Transverse colon (tissue), 4 donors: ENCODE results near the gene ADCY1. TPM values are rescaled to one million over a fixed set of nuclear protein-coding genes. Genes with fewer than 3 reads are reported as not detected.
"Not testable (repeated sequence)": the region's sequence is repeated elsewhere in the genome, so short reads cannot be mapped to it uniquely, and the experiment has no call there.

Source experiments
- DNase-seq: peaks from one replicate; pipeline ENCODE4 v3.0.0-alpha.2; 2019
- H3K27ac ChIP-seq, 4 donors: fragments of 200-600 bp; sonication (generic); 2 replicates each; pipeline ENCODE4 v1.5.1; 2016 to 2018; ENCODE audit warnings: inconsistent platforms in 4 of 4
- H3K27me3 ChIP-seq: fragments of 200-600 bp; sonication (generic); 2 replicates; pipeline ENCODE4 v1.5.1; 2017; ENCODE audit warnings: inconsistent platforms
- H3K36me3 ChIP-seq, 4 donors: fragments of 200-600 bp; sonication (generic); 2 replicates each; pipeline ENCODE4 v1.5.1; 2017 to 2019; ENCODE audit warnings: inconsistent platforms in 4 of 4
- H3K4me1 ChIP-seq, 4 donors: fragments of 200-600 bp; sonication (generic); 2 replicates each; pipeline ENCODE4 v1.5.1; 2017 to 2020; ENCODE audit warnings: inconsistent platforms in 4 of 4
- H3K4me3 ChIP-seq, 4 donors: fragments of 200-600 bp; sonication (generic); 1 replicate in 1 of 4; 2 replicates in 3 of 4; pipeline versions ENCODE4 v1.5.1 to v1.6.1; 2017 to 2019; ENCODE audit warnings: inconsistent platforms in 4 of 4
- H3K9me3 ChIP-seq, 2 donors: fragments of 200-600 bp; sonication (generic); 2 replicates each; pipeline ENCODE4 v1.5.1; 2017 to 2019; ENCODE audit warnings: inconsistent platforms in 2 of 2
- EP300 ChIP-seq: sonication (generic); formaldehyde crosslinking; IDR thresholded peaks from one replicate; pipeline ENCODE4 v1.6.1; 2017; ENCODE audit warnings: antibody characterized with exemption, low read depth
- POLR2A ChIP-seq: fragments of 450-650 bp; IDR thresholded peaks from one replicate; pipeline ENCODE4 v1.6.1; 2016; ENCODE audit warnings: antibody characterized with exemption, mild to moderate bottlenecking, moderate library complexity
- POLR2AphosphoS5 ChIP-seq, 3 donors: sonication (generic); formaldehyde crosslinking; IDR thresholded peaks; one replicate each; pipeline ENCODE4 v1.6.1; 2016; ENCODE audit warnings: antibody characterized with exemption in 3 of 3
- WGBS, 2 donors: methylation state at CpG; one replicate each; pipeline ENCODE4 v1.1.5; 2018; ENCODE audit warnings: low coverage in 1 of 2; 5-methylcytosine and 5-hydroxymethylcytosine counted together
- in situ Hi-C, 4 donors: fragments of 200-750 bp; cut with MboI; loops; one replicate each; pipeline versions ENCODE4 v1.15.0 to v1.15.1; 2017; ENCODE audit warnings: low sequenced_read_pairs in 3 of 4, low pct_ligation_motif_present in 1 of 4, low pct_unique_long_range_greater_than_20kb in 1 of 4
- intact Hi-C: fragments of 100-400 bp; cut with DNase I; formaldehyde crosslinking; loops from one replicate; pipeline ENCODE4 v1.15.1; 2023; ENCODE audit warnings: low total_unique reads
- total RNA-seq, 4 donors: library from RNA; depleted of rRNA; stranded (reverse); fragments of >200 nt; gene quantifications; one replicate each; pipeline ENCODE4 v1.1.0, GENCODE V29; 2016
- TF ChIP-seq, protein P1 (sequence below), 5 experiments: fragments of 200-600 bp in 3 of 5; fragments of 450-650 bp in 2 of 5; sonication (generic) in 3 of 5; IDR thresholded peaks; 1 replicate in 2 of 5; 2 replicates in 3 of 5; pipeline ENCODE4 v1.5.1; 2016 to 2017; ENCODE audit warnings: antibody characterized with exemption in 5 of 5, inconsistent platforms in 3 of 5, mild to moderate bottlenecking in 2 of 5, moderate library complexity in 1 of 5

The ADCY1 gene
- total RNA-seq, 4 donors from 2014 or later: 0.16 to 0.41 TPM; not detected in 2

DNA sequence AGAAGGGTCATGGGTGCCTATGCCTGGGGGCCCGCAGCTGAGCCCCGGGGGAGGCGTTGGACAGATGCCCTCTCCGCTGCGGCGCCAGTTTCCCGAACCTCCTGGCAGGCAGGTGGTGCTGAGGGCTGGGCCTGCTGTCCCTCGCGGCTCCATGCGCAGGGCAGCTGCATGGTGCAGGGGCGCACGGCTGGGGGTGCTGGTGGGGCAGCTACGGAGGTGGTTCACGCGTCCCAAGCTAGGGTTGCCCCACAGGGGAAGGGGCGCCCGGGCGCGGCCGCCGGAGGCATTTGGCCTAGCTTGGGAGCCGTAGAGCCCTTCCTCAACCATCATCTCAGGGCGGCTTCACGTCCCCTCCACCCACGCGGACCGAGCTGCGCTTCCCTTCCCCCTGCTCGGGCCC, 152.7 kb downstream of the ADCY1 start:
- Histone ChIP-seq H3K27ac (no peak overlapping the region), H3K9me3 (no peaks in the 10 kb centered on the region), H3K27me3 (no peaks in the 10 kb centered on the region), H3K4me3 (no peak overlapping the region), H3K4me1 (no peaks in the 10 kb centered on the region), H3K36me3 (peaks cover 0 to 42% (median 17%) of the 10 kb centered on the region in 4 donors)
- 90 to 98% methylated on average over 4 to 19 of the region's 29 CpGs for WGBS, 2 donors
- DNase-seq: no peak
- intact Hi-C loops (no loop called here), in situ Hi-C loops (no loop called here)
- TF ChIP-seq EP300 (no peak), POLR2AphosphoS5 (IDR thresholded peaks at IDR 0.05) (no peak), POLR2A (no peak)
- TF ChIP-seq, protein P1, sequence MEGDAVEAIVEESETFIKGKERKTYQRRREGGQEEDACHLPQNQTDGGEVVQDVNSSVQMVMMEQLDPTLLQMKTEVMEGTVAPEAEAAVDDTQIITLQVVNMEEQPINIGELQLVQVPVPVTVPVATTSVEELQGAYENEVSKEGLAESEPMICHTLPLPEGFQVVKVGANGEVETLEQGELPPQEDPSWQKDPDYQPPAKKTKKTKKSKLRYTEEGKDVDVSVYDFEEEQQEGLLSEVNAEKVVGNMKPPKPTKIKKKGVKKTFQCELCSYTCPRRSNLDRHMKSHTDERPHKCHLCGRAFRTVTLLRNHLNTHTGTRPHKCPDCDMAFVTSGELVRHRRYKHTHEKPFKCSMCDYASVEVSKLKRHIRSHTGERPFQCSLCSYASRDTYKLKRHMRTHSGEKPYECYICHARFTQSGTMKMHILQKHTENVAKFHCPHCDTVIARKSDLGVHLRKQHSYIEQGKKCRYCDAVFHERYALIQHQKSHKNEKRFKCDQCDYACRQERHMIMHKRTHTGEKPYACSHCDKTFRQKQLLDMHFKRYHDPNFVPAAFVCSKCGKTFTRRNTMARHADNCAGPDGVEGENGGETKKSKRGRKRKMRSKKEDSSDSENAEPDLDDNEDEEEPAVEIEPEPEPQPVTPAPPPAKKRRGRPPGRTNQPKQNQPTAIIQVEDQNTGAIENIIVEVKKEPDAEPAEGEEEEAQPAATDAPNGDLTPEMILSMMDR (IDR thresholded peaks at IDR 0.05): no peak

DNA sequence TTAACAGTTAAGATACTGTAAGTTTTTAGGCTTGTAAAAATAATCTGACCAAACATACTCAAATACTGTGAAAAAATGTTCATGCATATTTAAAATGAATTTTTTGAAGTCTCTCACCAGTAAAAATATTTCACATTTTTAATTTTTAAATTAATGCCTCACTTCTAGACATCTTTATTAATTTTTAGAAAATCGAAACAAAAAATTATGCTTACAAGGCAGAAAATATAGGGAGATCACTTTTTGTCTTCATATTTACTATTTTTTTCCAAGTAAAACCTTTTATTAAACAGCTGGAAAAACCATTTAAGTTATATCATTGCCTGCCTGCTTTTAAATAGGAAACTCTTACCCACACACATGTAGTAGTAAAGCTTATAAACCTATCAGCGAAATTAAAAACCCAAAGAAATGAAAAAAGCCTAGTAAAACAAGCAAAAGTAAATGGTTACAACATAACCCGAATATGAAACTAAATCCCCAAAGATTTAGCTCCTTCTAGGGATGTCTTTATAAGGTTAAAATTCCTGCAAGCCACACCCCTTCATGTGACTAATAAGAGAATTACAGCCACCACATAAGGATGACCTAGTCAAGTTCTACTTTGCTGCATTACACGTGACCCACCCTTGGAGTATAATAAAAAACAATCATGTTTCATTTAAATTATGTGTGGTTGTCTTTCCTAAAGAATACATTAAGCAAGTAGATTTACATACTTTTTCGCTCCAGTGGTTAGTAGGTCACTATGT, 157.7 kb downstream of the ADCY1 start:
- H3K27ac ChIP-seq, H3K4me3 ChIP-seq, H3K4me1 ChIP-seq, DNase-seq, in situ Hi-C loops, H3K9me3 ChIP-seq, H3K27me3 ChIP-seq, intact Hi-C loops: not testable (repeated sequence)
- peaks cover 0 to 21% (median 6%) of the 10 kb centered on the region in 4 donors for H3K36me3 ChIP-seq
- WGBS, 2 donors: 84 to 93% methylated on average over 4 to 5 of the region's 5 CpGs

DNA sequence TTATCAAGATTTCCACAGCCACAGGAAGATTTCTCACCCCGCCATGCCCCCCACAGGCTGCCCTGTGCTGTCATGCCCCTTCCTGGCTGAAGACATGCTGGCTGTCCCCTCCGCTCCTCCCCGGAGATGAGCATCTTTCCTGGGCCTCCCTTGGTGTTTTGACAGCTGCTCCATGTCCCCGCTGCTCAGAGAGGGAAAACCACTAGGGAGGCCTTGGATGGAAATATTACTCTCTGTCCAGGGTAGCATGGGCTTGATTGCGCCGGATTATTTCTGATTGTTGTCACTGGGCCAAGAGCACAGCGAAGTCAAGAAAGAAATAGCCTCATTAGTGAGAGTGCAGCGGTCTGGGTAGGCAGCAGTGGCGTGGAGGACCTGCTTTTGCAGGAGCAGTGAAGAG, 164.8 kb downstream of the ADCY1 start:
- in situ Hi-C loops, H3K36me3 ChIP-seq, H3K27me3 ChIP-seq, H3K4me3 ChIP-seq, H3K9me3 ChIP-seq, DNase-seq, H3K4me1 ChIP-seq, H3K27ac ChIP-seq, intact Hi-C loops: not testable (repeated sequence)
- 96% methylated on average over 9 of the region's 9 CpGs; no CpG with 5 or more reads in 1 of the 2 donors for WGBS, 2 donors

DNA sequence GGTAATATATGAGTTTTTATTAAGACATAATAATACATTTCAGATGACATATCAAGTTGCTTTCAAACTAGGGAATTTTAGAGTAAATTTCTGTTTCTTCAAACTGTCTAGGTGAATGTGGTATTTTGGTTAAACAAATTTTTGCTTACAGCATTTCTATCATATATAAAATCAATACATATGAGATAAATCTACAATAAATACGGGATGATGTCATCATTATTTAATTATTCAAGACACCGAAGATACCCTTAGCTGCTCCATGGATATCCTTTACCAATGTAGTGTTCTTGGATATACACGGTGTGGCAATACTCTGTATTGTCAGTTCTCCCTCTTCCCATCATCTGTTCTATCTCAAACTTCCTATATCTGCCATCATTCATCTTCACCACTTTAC, 166.4 kb downstream of the ADCY1 start:
- H3K4me1 ChIP-seq, H3K27me3 ChIP-seq, H3K9me3 ChIP-seq, intact Hi-C loops, DNase-seq, H3K36me3 ChIP-seq, H3K27ac ChIP-seq, H3K4me3 ChIP-seq, in situ Hi-C loops: not testable (repeated sequence)
- WGBS, 2 donors: 99 to 100% methylated on average over 2 to 3 of the region's 3 CpGs

DNA sequence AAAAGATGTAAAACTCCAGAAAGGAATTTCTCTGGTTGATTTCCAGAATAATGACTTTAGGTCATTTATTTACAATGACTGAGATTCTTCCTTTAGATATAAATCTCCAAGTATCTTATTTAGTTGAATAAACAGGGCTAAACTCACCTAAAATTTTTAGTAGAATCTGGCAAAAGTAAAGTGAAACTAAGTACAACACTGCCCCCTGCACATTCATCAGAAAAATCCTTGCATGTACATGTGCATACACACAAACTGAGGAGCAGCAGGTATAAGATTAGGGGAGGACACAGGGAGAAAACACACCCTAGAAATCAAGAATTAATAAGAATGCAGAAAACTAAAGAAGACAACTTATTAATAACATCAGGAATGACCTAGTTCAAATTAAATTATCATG, 174.8 kb downstream of the ADCY1 start:
- H3K9me3 ChIP-seq, H3K27ac ChIP-seq, H3K27me3 ChIP-seq, DNase-seq, H3K4me3 ChIP-seq, in situ Hi-C loops, intact Hi-C loops, H3K36me3 ChIP-seq, H3K4me1 ChIP-seq: not testable (repeated sequence)

DNA sequence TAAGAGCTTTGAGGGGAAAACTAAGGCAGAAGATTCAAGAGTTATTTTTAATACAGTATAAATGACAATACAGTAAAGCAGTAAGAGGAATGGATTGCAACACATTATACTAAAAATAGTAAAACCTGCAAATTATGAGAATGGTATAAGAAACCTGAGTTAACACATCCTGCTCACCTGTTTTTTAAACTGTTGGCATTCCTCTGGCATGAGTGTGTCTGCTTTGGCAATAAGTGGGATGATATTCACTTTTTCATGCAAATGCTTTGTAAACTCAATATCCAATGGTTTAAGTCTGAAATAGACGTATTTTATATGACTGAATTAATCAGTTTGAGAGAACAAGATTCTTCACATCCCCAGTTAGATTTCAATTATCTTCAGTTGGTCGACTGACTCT, 177.2 kb downstream of the ADCY1 start:
- H3K9me3 ChIP-seq, H3K27me3 ChIP-seq, H3K36me3 ChIP-seq, H3K4me3 ChIP-seq, H3K27ac ChIP-seq, intact Hi-C loops, in situ Hi-C loops, DNase-seq, H3K4me1 ChIP-seq: not testable (repeated sequence)
- WGBS, 2 donors: 94 to 100% methylated on average over 2 of the region's 2 CpGs

DNA sequence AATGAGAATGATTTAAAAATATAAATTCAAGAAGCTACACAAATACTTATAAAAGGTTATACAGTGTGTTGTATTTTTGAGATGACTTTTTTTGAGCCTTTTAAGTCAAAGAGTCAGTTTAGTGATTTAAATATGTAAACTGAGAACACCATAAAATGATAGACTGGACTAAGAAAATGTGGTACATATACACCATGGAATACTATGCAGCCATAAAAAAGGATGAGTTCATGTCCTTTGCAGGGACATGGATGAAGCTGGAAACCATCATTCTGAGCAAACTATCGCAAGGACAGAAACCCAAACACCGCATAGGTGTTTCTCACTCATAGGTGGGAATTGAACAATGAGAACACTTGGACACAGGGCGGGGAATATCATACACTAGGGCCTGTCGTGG, 182.2 kb downstream of the ADCY1 start:
- intact Hi-C loops, in situ Hi-C loops, H3K4me1 ChIP-seq, H3K9me3 ChIP-seq, H3K36me3 ChIP-seq, H3K4me3 ChIP-seq, DNase-seq, H3K27me3 ChIP-seq, H3K27ac ChIP-seq: not testable (repeated sequence)
- WGBS, 2 donors: 92 to 99% methylated on average over 2 to 4 of the region's 4 CpGs
